GM21367 (cell line): ENCODE data around the gene METTL5.
"Not testable (repeated sequence)": the region's sequence is repeated elsewhere in the genome, so short reads cannot be mapped to it uniquely, and the experiment has no call there.

ENCODE experiments used
- ATAC-seq: cut with Tn5 transposase; IDR thresholded peaks from one replicate; pipeline ENCODE4 v1.9.1; 2021; ENCODE audit not compliant: unreplicated experiment

Gene METTL5

DNA sequence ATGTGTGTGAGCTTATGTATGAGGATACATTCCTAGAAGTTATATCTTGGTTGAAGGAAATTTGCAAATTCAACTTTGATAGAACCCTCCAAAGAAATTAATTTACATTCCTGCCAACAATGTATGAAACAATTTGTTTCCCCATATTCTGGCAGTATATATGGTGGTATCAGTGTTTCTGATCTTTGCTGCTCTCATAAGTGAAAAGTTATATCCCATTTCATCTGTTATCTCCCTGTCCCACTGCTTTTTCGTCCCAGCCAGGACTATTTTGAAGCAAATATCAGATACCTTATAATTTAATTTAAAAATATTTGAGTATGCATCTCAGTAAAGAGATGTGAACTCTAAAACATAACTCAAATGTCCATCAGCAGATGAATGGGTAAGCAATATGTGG, 9.7 kb upstream of the METTL5 start:
- no peak for ATAC-seq

DNA sequence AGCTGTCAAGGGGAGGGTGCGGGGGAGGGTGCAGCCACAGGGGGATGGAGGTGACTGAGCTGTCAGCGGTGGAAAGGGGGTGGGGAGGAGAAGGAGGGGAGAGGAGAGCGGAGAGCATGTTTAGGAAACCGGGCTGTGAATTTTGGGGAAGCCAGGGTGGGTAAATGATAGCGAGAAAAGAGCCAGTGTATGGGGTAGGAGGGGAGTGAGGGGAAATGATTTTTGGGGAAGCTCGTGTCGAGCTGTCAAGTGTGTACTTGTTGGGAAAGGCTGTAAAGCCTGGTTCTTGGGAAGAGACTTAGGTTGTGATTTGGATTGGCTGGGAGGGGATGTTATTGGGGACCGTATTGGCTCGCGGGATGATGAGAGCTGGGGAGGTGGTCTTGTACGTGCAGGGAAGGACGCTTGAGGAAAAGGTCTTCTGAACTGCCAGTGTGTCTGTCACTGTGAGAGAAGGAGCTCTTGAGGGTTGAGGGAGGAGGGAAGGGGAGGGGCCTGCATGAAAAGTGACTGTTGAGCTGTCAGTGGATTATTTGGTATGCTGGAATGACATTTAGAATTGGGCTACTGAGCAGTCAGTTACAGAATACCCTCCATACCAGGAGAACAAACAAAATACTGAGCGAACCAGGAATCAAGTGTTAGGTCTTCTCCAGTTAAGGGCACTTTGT, 3.6 kb upstream of the METTL5 start:
- peak; percentile 21 for ATAC-seq

- peak; percentile 73 for ATAC-seq
Observed at GRCh38 chr2:169827272-169828140, 2.8 kb upstream of the METTL5 start, which contains the start of gene UBR3. Gene UBR3, plus strand, starts transcription at chr2:169827454. Its CDS starts 54 bp downstream, at chr2:169827508.

GRCh38 chr2:169823996-169824372, 721 bp downstream of the METTL5 start:
- ATAC-seq = no peak

GRCh38 chr2:169822785-169823392, 1.8 kb downstream of the METTL5 start:
- no peak for ATAC-seq

DNA sequence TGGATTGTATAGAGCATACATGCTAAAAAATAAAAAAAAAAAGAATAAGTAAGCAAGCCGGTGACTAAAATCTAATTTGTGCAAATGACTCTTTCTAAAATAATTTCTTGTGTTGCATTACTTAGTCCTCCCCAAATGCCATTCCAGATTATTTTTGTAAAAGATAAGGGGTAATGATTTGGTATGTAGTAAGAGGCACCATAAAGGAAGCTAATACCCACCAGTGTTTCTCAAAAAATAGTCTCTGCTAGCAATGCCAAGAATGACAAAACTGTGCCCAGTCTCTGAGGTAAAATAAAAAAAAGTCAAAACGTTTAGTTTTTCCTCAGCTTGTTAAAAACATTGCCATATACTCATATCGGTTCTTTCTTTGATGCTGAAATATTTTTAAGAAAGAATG, 2.7 kb downstream of the METTL5 start:
- ATAC-seq = no peak

GRCh38 chr2:169820101-169820500, 4.6 kb downstream of the METTL5 start:
- ATAC-seq = not testable (repeated sequence)

DNA sequence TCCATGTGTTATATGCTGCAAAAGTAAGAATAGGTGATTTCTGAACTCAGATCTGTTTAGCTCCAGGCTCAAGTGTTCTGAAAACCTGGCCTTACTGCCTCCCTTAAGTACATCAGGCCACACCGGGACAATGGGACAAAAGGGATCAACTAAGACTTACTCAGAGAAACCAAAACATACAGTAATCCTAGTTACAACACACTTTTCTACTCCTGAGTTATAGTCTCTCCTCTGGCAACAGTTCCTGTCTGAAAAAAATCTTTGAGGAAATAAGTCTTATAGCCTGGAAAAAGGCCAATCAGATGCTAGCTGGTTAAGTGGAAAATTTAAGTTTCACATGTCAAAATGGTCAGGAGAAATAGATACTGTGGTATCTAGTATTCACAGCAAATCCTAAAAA, 5.6 kb downstream of the METTL5 start:
- ATAC-seq = no peak

- no peak for ATAC-seq
Observed at GRCh38 chr2:169818241-169818640, 6.5 kb downstream of the METTL5 start.

DNA sequence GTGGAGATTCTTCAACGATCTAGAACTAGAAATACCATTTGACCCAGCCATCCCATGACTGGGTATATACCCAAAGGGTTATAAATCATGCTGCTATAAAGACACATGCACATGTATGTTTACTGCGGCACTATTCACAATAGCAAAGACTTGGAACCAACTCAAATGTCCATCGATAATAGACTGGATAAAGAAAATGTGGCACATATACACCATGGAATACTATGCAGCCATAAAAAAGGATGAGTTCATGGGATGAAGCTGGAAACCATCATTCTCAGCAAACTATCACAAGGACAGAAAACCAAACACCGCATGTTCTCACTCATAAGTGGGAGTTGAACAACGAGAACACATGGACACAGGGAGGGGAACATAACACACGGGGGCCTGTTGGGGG, 7.3 kb downstream of the METTL5 start:
- not testable (repeated sequence) for ATAC-seq

- ATAC-seq = not testable (repeated sequence)
Observed at GRCh38 chr2:169816961-169817360, 7.7 kb downstream of the METTL5 start.

GRCh38 chr2:169815849-169816248, 8.9 kb downstream of the METTL5 start:
- ATAC-seq = no peak

GRCh38 chr2:169808221-169808620, 16.5 kb downstream of the METTL5 start:
- ATAC-seq = no peak

- ATAC-seq = no peak
Observed at GRCh38 chr2:169806586-169806985, 18.1 kb downstream of the METTL5 start.

DNA sequence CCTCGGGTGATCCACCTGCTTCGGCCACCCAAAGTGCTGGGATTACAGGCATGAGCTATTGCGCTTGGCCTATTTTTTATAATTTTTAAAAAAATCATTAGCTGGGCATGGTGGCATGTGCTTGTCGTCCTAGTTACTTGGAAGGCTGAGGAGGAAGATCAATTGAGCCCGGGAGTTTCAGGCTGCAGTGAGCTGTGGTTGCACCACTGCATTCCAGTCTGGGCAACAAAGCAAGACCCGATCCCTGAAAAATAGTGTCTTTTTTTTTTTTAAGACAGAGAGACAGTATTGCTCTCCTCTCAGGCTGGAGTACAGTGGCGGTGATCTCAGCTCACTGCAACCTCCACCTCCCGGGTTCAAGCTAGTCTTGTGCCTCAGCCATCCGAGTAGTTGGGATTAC, 21.2 kb downstream of the METTL5 start:
- no peak for ATAC-seq

- peak; percentile 97 for ATAC-seq
Observed at GRCh38 chr2:169798718-169799592, 25.8 kb downstream of the METTL5 start, which contains the start of gene SSB. Gene SSB, plus strand, starts transcription at chr2:169798871. Its CDS starts 2,090 bp downstream, at chr2:169800961.

GRCh38 chr2:169798397-169798717, 26.3 kb downstream of the METTL5 start:
- ATAC-seq = no peak

- no peak for ATAC-seq
Observed at GRCh38 chr2:169797601-169798000, 27.1 kb downstream of the METTL5 start.

GRCh38 chr2:169796441-169796840, 28.3 kb downstream of the METTL5 start:
- no peak for ATAC-seq

DNA sequence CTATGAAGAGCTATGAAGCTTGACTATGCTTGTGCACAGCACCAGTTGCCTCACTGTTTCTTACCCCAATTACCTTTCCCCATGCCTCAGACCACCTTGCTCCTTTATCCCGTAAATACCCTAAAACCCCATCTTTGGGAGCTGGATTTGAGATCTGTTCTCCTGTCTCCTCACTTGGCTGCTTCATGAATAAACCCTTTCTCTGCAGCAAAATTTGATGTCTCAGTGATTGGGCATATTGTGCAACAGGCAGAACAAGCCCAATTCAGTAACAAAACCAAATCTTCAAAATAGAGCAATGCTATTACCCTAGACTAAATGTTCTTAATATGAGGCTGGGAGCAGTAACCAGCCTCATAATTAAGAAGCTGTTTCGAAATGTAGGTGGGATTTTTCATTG, 29.5 kb downstream of the METTL5 start:
- ATAC-seq = no peak

DNA sequence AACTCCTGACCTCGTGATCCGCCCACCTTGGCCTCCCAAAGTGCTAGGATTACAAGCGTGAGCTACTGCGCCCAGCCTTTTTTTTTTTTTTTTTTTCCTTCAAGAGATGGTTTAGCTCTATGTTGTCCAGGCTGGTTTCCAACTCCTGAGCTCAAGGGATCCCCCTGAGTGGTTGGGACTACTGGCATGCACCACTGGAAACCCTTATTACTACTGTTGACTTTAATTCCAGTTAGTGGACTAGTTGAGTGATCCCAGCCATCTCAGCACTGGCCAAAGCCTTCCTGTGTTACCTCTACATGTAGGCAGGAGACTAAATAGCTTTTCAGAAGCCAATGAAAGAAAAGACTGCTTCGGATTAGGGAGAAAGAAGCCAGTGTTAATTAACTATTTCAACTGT, 34.1 kb downstream of the METTL5 start:
- no peak for ATAC-seq
